ENCODE measurements around the gene COQ4. TPM values are rescaled to one million over a fixed set of nuclear protein-coding genes. Genes with fewer than 3 reads are reported as not detected.

The COQ4 gene
- total and polyA plus RNA-seq, 2 experiments from 2014 or later: 35.3 to 37.0 TPM

GRCh38 chr9:128383007-128383753, 60.5 kb downstream of the COQ4 start:
- Histone ChIP-seq H3K9me2 (ENCODE audit: insufficient read depth) (no peaks in the 10 kb centered on the region), H2AFZ (no peak overlapping the region), H3K4me1 (ENCODE audit: insufficient read depth) (peaks cover 51% of the 10 kb centered on the region), H3K27me3 (ENCODE audit: insufficient read depth) (peaks cover 73% of the 10 kb centered on the region), H3K4me3 (peak overlapping the region; percentile 46), H3K27ac (ENCODE audit: low read depth) (no peak overlapping the region), H3K79me2 (replicated peaks; ENCODE audit: insufficient read depth) (peaks cover 13% of the 10 kb centered on the region; the same call in 1 of the 2 replicates), H3K4me2 (peak overlapping the region; percentile 77), H3K36me3 (ENCODE audit: insufficient read depth) (peaks cover 15% of the 10 kb centered on the region; the same call in 1 of the 2 replicates), H4K20me1 (replicated peaks; ENCODE audit: insufficient read depth) (peaks cover 20% of the 10 kb centered on the region), H3F3A (replicated peaks; ENCODE audit: low read depth) (peaks cover 24% of the 10 kb centered on the region)
- TF ChIP-seq POLR2AphosphoS5 (IDR thresholded peaks at IDR 0.05; ENCODE audit: low read depth): 0 out of 2 replicates have a peak, but pooled peaks have one; percentile 30
- TF ChIP-seq, protein P1, sequence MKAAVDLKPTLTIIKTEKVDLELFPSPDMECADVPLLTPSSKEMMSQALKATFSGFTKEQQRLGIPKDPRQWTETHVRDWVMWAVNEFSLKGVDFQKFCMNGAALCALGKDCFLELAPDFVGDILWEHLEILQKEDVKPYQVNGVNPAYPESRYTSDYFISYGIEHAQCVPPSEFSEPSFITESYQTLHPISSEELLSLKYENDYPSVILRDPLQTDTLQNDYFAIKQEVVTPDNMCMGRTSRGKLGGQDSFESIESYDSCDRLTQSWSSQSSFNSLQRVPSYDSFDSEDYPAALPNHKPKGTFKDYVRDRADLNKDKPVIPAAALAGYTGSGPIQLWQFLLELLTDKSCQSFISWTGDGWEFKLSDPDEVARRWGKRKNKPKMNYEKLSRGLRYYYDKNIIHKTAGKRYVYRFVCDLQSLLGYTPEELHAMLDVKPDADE (IDR thresholded peaks at IDR 0.05): no peak
- peak; percentile 91 for TF ChIP-seq NANOG (IDR thresholded peaks at IDR 0.05; ENCODE audit: borderline replicate concordance)
- Mint-ChIP-seq H3K27ac (no peak overlapping the region), H3K36me3 (ENCODE audit: low read depth) (peaks cover 57% of the 10 kb centered on the region), H3K27me3 (ENCODE audit: insufficient read depth, low read depth, poor library complexity) (peaks cover 77% of the 10 kb centered on the region), H3K4me3 (peak overlapping the region; percentile 61), H3K9me3 (no peaks in the 10 kb centered on the region), H3K4me1 (peaks cover 62% of the 10 kb centered on the region)
- ATAC-seq (peak; percentile 81), DNase-seq (ENCODE audit: low spot score) (peak; percentile 90)

Other genes starting within 250 kb of the COQ4 start
- 108 and 124 TPM in 2 replicates for gene PTGES2, start 195.1 kb upstream of the COQ4 start, total RNA-seq (2014; rRNA removed; shearing (Covaris generic))
- 56.3 and 59.7 TPM in 2 replicates for gene PTGES2, start 195.1 kb upstream of the COQ4 start, polyA plus RNA-seq (2016; fragmentation: Nextera tagmentation; extraction: Ambion mirVana)
- 0.27 TPM in 1 of 2 replicates, not detected in the other for gene LCN2, start 173.4 kb upstream of the COQ4 start, total RNA-seq (2014; rRNA removed; shearing (Covaris generic))
- 2.0 and 2.7 TPM in 2 replicates for gene LCN2, start 173.4 kb upstream of the COQ4 start, polyA plus RNA-seq (2016; fragmentation: Nextera tagmentation; extraction: Ambion mirVana)
- 246 and 276 TPM in 2 replicates for gene BBLN, start 162.6 kb upstream of the COQ4 start, total RNA-seq (2014; rRNA removed; shearing (Covaris generic))
- 171 and 177 TPM in 2 replicates for gene BBLN, start 162.6 kb upstream of the COQ4 start, polyA plus RNA-seq (2016; fragmentation: Nextera tagmentation; extraction: Ambion mirVana)
- 48.2 and 61.4 TPM in 2 replicates for gene CIZ1, start 131.3 kb upstream of the COQ4 start, total RNA-seq (2014; rRNA removed; shearing (Covaris generic))
- gene CIZ1, start 131.3 kb upstream of the COQ4 start, polyA plus RNA-seq (2016; fragmentation: Nextera tagmentation; extraction: Ambion mirVana): 49.6 and 49.7 TPM in 2 replicates
- gene DNM1, start 119.5 kb upstream of the COQ4 start, total RNA-seq (2014; rRNA removed; shearing (Covaris generic)): 42.0 and 43.2 TPM in 2 replicates
- 24.0 and 36.0 TPM in 2 replicates for gene DNM1, start 119.5 kb upstream of the COQ4 start, polyA plus RNA-seq (2016; fragmentation: Nextera tagmentation; extraction: Ambion mirVana)
- gene GOLGA2, start 46.8 kb upstream of the COQ4 start, total RNA-seq (2014; rRNA removed; shearing (Covaris generic)): 44.4 and 48.4 TPM in 2 replicates
- gene GOLGA2, start 46.8 kb upstream of the COQ4 start, polyA plus RNA-seq (2016; fragmentation: Nextera tagmentation; extraction: Ambion mirVana): 31.4 and 32.6 TPM in 2 replicates
- gene SWI5, start 46.6 kb upstream of the COQ4 start, total RNA-seq (2014; rRNA removed; shearing (Covaris generic)): 26.6 and 31.8 TPM in 2 replicates
- 35.7 and 42.5 TPM in 2 replicates for gene SWI5, start 46.6 kb upstream of the COQ4 start, polyA plus RNA-seq (2016; fragmentation: Nextera tagmentation; extraction: Ambion mirVana)
- 12.0 and 15.4 TPM in 2 replicates for gene TRUB2, start 392 bp upstream of the COQ4 start, total RNA-seq (2014; rRNA removed; shearing (Covaris generic))
- gene TRUB2, start 392 bp upstream of the COQ4 start, polyA plus RNA-seq (2016; fragmentation: Nextera tagmentation; extraction: Ambion mirVana): 29.4 and 31.4 TPM in 2 replicates
- gene SLC27A4, start 17.7 kb downstream of the COQ4 start, total RNA-seq (2014; rRNA removed; shearing (Covaris generic)): 21.4 and 25.3 TPM in 2 replicates
- gene SLC27A4, start 17.7 kb downstream of the COQ4 start, polyA plus RNA-seq (2016; fragmentation: Nextera tagmentation; extraction: Ambion mirVana): 7.9 and 9.9 TPM in 2 replicates
- 45.3 and 47.8 TPM in 2 replicates for gene URM1, start 48.5 kb downstream of the COQ4 start, total RNA-seq (2014; rRNA removed; shearing (Covaris generic))
- gene URM1, start 48.5 kb downstream of the COQ4 start, polyA plus RNA-seq (2016; fragmentation: Nextera tagmentation; extraction: Ambion mirVana): 27.9 and 28.6 TPM in 2 replicates
- 5.6 and 7.9 TPM in 2 replicates for gene CERCAM, start 98.0 kb downstream of the COQ4 start, total RNA-seq (2014; rRNA removed; shearing (Covaris generic))
- gene CERCAM, start 98.0 kb downstream of the COQ4 start, polyA plus RNA-seq (2016; fragmentation: Nextera tagmentation; extraction: Ambion mirVana): 2.7 TPM in 2 replicates
- 23.5 and 26.9 TPM in 2 replicates for gene ODF2, start 133.2 kb downstream of the COQ4 start, total RNA-seq (2014; rRNA removed; shearing (Covaris generic))
- 13.2 and 17.5 TPM in 2 replicates for gene ODF2, start 133.2 kb downstream of the COQ4 start, polyA plus RNA-seq (2016; fragmentation: Nextera tagmentation; extraction: Ambion mirVana)
- gene GLE1, start 181.9 kb downstream of the COQ4 start, total RNA-seq (2014; rRNA removed; shearing (Covaris generic)): 19.6 and 22.1 TPM in 2 replicates
- gene GLE1, start 181.9 kb downstream of the COQ4 start, polyA plus RNA-seq (2016; fragmentation: Nextera tagmentation; extraction: Ambion mirVana): 7.3 and 7.4 TPM in 2 replicates
- 160 and 195 TPM in 2 replicates for gene SPTAN1, start 229.7 kb downstream of the COQ4 start, total RNA-seq (2014; rRNA removed; shearing (Covaris generic))
- 98.3 and 108 TPM in 2 replicates for gene SPTAN1, start 229.7 kb downstream of the COQ4 start, polyA plus RNA-seq (2016; fragmentation: Nextera tagmentation; extraction: Ambion mirVana)